GM10266 (cell line): Measurements from ENCODE around the gene GSTM3.
A peak's percentile ranks its signal among the peaks of the same experiment; 100 is the strongest.

ENCODE experiments used
- DNase-seq: peaks from one replicate; pipeline ENCODE4 v3.0.0; 2012; ENCODE audit errors: extremely low spot score
- CTCF ChIP-seq: IDR thresholded peaks from 2 replicates; pipeline ENCODE4 v1.5.1; 2012; ENCODE audit warnings: mild to moderate bottlenecking, low read depth; ENCODE audit not compliant: control insufficient read depth, insufficient read depth; ENCODE audit errors: missing control alignments

The GSTM3 gene

GRCh38 chr1:109773900-109774485 is 33.2 kb upstream of the GSTM3 start:
- TF ChIP-seq CTCF = peak; percentile 11
- DNase-seq = no peak

- DNase-seq = peak; percentile 79
- peak; percentile 95 for TF ChIP-seq CTCF
Observed at GRCh38 chr1:109773203-109773899, 32.5 kb upstream of the GSTM3 start.

- no peak for TF ChIP-seq CTCF
- no peak for DNase-seq
Observed at GRCh38 chr1:109772658-109773202, 31.9 kb upstream of the GSTM3 start.

GRCh38 chr1:109771712-109772657 is 31.1 kb upstream of the GSTM3 start:
- no peak for DNase-seq

GRCh38 chr1:109770331-109771095 is 29.7 kb upstream of the GSTM3 start:
- no peak for DNase-seq
- TF ChIP-seq CTCF = no peak

More at GRCh38 chr1:109771712-109772657, 31.1 kb upstream of the GSTM3 start:
- no peak for TF ChIP-seq CTCF

GRCh38 chr1:109769330-109770078 is 28.7 kb upstream of the GSTM3 start:
- no peak for TF ChIP-seq CTCF
- no peak for DNase-seq
